Measurements from ENCODE around the gene VAPA.

DNA sequence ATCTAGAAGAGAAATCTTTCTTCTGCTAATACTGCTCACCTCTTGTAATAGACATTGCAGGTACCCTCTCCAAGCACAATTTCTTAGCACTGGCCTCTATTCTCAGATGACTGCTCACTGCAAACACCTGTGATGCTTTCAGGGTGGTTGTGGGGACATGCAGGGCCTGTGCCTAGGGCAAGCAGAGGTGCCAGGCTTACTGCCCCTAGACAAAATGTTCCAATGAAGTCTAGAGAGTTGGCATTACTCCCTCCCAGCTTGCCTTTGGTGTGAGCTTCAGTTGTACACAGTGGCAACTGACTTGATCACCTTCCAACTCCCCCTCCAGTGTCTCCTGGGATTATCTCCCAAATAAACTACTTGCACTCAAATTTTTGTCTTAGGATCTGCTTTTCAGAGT lies 41.0 kb upstream of the VAPA start:
- TF ChIP-seq, protein P1, sequence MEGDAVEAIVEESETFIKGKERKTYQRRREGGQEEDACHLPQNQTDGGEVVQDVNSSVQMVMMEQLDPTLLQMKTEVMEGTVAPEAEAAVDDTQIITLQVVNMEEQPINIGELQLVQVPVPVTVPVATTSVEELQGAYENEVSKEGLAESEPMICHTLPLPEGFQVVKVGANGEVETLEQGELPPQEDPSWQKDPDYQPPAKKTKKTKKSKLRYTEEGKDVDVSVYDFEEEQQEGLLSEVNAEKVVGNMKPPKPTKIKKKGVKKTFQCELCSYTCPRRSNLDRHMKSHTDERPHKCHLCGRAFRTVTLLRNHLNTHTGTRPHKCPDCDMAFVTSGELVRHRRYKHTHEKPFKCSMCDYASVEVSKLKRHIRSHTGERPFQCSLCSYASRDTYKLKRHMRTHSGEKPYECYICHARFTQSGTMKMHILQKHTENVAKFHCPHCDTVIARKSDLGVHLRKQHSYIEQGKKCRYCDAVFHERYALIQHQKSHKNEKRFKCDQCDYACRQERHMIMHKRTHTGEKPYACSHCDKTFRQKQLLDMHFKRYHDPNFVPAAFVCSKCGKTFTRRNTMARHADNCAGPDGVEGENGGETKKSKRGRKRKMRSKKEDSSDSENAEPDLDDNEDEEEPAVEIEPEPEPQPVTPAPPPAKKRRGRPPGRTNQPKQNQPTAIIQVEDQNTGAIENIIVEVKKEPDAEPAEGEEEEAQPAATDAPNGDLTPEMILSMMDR (IDR thresholded peaks at IDR 0.05; ENCODE audit: low read depth, low read length) = no peak
- TF ChIP-seq EZH2phosphoT487 (IDR thresholded peaks at IDR 0.05; ENCODE audit: low read depth) = no peak
